GM12892 (cell line): ENCODE data around the gene S100B.

Experiments
- POLR2A ChIP-seq: IDR thresholded peaks from 2 replicates; pipeline ENCODE4 v1.6.1; 2011; ENCODE audit warnings: low read depth, low read length, control low read depth
- POLR2AphosphoS5 ChIP-seq: IDR thresholded peaks from 2 replicates; pipeline ENCODE4 v1.6.1; 2011; ENCODE audit warnings: low read depth, low read length, control low read depth
- TAF1 ChIP-seq: IDR thresholded peaks from 2 replicates; pipeline ENCODE4 v1.6.1; 2011; ENCODE audit warnings: low read depth, mild to moderate bottlenecking, control low read depth, low read length, borderline replicate concordance

GRCh38 chr21:46625759-46626158 is 20.9 kb upstream of the S100B start:
- TF ChIP-seq POLR2A (no peak), TAF1 (no peak), POLR2AphosphoS5 (no peak)
